GM19238 (cell line): ENCODE data around the gene SUDS3.
A peak's percentile ranks its signal among the peaks of the same experiment; 100 is the strongest.
"Not testable (repeated sequence)": the region's sequence is repeated elsewhere in the genome, so short reads cannot be mapped to it uniquely, and the experiment has no call there.

Experiments
- DNase-seq: peaks from one replicate; pipeline ENCODE4 v3.0.0; 2011; ENCODE audit warnings: low spot score; ENCODE audit not compliant: insufficient read length

Gene SUDS3, protein sequence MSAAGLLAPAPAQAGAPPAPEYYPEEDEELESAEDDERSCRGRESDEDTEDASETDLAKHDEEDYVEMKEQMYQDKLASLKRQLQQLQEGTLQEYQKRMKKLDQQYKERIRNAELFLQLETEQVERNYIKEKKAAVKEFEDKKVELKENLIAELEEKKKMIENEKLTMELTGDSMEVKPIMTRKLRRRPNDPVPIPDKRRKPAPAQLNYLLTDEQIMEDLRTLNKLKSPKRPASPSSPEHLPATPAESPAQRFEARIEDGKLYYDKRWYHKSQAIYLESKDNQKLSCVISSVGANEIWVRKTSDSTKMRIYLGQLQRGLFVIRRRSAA

DNA sequence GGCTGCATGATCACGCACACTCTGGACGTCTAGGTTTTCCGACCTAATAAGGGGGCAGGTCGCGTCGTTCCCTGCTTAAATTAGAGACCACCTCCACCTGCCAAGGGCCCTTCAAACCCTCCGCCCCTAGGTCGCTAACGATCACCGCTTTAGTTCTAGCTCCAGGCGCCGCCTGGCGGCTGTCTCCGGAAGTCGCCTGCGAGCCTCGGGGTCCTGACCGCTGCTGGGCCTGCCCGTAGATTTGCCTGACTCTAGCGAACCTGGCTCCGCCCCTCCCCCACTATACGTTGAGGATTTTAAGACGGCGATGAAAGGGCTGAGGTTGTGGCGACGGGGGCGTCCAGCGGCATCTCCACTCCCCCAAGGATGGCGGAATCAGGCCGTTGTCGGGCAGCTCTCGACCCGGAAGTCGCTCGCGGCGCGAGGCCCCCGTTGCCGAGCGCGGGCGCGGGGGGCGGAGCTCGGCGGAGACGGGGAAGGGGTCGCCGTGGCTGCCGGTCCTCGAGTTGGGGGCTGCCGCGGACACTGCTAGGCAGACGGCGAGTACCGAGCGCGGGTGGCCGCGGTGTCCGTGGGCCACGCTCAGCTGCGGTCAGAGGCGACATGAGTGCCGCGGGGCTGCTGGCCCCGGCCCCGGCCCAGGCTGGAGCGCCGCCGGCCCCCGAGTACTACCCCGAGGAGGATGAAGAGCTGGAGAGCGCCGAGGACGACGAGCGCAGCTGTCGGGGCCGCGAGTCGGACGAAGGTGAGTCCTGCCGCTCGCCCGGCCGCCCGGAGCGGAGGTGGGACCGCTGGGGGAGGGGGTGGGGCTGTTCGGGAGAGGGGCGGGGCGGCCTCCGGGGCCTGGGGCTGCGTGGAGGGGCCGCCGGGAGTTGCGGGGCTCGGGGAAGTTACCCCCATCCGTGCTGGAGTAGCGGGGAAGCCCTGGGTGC is at the start of gene SUDS3:
Gene SUDS3 (plus strand): TSS at position 467 of the 932 bp plus-strand sequence. CDS start 137 bp downstream, at position 604.
- peak; percentile 74 for DNase-seq

DNA sequence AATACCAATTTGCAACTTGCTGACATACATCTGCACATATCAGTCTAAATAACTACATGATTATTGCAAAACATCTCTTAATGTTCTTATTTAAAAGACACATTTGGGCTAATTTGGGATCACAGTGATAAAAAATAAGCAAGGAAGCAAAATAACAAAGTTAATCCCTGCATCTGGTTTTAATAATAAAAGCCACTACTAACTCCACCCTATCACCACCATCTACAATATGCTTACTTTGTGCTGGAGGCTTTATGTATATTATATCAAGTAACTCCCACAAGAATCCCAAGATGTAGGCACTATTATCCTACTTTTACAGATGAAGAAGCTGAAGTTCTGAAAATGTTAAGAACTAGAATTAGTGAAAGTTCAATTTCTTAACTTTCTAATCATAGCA is 49.4 kb upstream of the SUDS3 start:
- no peak for DNase-seq

DNA sequence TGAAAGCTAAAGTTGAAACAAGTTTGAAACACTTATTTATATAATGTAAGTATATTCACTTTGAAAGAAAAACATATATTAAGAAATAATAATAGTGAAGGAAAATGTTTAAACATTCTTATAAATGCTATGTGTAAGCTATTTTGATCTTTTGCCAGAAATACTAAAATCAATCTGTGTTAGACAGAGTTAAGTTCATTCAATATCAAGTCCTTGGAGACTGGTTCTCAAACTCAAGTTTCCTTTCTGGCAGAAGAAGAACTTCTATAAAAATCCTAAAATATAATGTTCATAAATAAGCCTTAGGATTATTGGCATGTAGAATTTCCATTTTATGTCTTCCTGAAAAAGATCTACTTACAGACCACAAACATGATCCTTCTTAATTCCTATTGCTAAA is 49.0 kb upstream of the SUDS3 start:
- no peak for DNase-seq

DNA sequence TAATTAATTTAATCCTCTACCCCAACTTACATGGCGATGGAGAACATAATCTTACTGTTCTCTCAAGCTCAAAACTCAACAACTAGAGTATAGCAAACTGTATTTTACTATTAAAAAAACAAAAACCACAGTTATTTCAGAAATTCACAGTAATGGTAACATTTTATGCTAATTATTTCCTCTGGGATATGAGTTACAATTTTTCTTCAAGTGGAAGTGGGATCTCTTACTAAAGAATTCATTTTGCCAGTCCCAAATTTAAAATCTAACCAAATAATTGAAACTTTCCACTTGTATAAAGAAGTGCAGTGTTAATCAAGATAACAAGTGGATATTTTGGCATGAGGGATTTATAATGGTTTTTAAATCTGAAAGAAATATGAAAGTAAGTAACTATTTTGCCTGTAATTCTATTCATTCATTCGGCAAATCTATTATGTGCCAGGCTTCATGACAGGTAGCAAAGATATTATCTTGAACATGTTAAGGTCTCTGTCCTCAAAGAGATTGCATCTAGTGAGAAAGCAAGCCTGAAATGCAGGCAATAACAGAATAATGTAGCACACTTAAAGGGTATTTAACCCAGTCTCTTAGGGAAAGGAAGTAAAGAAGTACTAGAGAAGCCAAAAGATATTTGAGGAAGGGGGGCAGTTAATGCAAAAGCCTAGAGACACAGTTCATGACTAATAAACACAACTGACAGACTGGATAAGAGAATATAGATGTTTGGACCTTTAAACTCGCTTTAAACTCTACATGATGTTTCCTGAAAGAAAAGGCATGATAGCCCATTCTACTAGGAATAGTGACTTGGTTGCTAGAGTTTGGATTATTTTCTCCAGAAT is 47.6 kb upstream of the SUDS3 start:
- DNase-seq = no peak

DNA sequence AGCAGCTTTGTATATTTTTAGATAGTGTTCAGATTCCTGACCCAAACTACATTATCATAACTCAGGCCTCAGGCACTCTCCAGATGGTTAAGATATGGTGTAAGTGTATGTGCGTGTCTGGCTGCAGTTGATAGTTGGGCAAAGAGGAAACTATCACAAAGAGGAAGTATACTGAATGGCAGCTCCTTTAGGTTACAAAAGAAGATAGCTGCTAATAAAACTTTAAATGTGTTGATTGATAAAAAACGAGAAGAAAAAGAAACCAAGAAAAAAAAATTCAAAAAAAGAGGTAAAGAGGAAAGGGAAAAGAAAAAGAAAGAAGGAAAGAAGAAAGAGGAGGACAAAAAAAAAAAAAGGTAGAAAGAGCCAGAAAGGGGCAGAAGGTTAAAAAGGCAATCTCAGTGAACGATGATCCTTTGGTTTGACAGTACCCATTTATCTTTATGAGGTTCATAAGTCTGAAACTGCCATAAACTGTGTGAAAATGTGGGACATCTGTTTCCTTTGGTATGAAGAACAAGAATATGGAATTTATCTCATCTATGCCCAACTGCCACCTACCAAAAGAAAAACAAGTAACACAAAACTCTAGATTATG is 45.8 kb upstream of the SUDS3 start:
- DNase-seq = no peak

DNA sequence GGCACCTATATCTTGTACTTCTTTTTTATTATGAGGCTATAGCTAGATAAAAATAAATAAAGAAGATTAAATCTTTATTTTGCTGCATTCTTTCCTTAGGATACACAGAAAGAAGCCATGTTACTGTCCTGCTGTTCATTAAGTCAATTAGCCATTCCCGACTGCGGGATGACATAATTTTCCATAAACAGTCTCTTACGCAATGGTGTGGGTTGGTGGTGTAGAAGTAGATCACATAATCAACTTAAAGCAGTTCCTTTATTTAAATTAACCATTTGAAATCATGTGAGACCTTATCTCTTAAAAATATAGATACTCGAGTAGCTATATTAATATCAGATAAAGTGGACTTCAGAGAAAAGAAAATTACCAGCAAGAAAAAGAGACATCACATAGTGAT is 43.8 kb upstream of the SUDS3 start:
- no peak for DNase-seq

DNA sequence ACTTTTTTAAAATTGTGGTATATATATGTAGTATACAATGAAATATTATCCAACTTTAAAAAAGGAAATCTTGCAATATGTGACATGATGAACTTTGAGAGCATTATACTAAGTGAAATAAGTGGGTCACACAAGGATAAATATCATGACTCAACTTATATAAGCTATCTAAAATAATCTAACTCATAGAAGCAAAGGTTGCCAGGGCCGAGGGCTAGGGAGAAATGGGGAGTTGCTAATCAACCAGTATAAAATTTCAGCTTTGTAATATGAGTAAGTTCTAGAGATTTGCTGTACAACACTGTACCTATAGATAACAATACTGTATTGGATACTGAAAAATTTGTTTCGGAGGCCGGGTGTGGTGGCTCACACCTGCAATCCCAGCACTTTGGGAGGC is 42.1 kb upstream of the SUDS3 start:
- no peak for DNase-seq

DNA sequence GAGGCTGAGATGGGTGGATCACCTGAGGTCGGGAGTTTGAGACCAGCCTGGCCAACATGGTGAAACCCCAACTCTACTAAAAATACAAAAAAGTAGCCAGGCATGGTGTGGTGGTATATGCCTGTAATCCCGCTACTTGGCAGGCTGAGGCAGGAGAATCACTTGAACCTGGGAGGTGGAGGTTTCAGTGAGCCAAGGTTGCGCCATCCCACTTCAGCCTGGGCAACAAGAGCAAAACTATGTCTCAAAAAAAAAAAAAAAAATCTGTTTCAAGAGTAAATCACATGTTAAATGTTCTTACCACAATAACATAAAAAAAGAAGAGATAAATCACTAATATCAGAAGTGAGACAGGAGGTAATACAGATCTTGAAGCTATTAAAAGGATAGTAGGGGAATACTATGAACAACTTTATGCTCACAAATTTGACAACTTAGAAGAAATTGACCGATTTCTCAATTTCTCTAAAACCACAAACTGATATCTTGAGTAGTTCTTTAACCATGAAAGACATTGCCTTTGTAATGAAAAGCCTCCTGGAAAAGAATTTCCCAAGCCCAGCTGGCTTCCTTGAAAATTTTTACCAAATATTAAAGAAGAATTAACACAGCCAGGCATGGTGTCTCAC is 41.3 kb upstream of the SUDS3 start:
- no peak for DNase-seq

DNA sequence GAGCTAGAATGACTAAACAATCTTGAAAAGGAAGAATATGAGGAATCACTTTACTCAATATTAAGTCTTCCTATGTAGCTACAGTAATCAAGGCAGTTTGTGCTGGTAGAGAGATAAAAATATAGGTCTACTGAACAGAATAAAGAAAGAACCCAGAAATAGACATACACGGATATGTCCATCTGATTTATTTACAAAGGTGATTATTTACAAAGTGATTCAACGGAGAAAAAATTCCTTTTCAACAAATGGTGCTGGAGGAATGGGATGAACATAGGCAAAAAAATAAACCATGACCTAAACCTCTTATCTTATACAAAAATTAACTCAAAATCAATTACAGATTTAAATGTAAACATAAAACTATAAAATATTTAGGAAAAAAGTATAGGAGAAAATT is 40.2 kb upstream of the SUDS3 start:
- no peak for DNase-seq

DNA sequence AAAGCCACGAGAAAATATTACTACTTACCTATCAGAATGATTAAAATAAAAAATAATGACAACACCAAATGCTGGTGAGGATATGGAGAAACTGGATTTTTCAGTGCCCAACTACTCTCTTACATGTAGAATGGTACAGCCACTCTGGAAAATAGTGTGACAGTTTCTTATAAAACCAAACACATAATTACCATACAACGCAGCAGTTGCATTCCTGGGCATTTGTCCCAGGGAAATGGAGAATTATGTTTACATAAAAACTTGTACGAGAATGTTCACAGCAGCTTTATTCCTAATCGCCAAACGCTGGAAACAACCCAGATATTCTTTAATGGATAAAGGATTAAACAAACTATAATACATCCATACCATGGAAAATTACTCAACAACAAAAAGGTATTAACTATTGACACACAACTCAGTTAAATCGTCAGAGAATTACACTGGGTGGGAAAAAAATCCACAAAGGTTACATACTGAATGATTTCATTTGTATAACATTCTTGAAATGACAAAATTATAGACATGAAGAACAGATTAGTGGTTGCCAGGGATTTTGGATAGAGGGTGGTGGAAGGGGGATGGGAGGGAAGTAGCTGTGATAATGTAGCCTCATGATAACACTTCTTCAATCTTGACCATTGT is 39.0 kb upstream of the SUDS3 start:
- no peak for DNase-seq

DNA sequence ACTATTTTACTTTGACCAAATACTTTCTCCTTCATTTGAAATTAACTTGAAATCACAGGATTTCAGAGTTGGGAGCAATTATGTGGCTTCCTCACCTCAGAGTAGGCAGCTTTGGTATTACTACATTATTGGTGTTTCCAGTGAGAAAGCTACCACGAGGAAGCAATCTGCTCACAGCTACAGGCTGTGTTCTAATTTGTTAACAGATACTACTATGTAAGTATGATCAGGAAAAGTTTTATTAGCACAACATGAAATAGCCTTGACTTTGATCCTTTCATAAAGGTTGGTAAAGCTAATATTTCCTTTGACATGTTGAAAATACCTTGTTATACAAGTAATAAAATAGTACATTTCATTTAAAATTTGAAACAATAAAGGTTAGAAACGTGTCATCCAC is 34.3 kb upstream of the SUDS3 start:
- DNase-seq = no peak

DNA sequence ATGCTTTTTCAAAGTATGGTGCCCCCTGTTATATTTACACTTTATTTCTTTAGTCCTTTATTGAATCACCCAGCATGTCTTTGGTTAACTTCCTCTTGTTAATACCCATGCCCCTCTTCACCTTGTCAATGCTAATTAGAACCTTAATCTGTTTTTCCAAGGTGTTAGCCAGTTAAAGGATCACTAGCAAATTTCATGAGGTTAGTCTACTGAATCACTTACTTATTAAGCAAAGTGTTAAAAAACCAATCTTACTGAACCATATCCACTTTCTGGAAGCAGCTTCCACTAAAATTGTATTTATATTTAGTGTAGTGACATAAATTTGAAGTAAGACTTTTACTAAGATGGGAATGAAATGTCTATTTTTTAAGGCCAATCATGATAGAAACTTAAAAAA is 31.5 kb upstream of the SUDS3 start:
- no peak for DNase-seq

DNA sequence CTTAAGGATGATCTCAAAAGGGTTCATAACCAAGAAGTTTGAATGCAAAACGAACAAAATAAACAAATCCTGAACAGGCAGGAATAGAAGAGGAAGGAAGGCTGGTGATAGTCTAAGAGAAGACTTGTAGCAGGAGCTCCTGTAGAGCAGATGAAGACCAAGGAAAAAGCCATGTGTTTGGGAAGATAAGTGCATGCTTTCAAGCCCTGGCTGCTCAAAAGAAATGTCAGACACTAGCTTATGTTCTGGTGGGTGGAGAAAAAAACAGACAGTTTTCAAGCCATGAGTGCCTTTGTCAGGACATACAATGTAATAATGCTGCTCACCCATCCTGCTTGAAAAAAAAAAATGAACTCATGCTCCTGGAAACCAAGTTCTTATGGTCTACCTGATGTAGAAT is 31.0 kb upstream of the SUDS3 start:
- DNase-seq = no peak

DNA sequence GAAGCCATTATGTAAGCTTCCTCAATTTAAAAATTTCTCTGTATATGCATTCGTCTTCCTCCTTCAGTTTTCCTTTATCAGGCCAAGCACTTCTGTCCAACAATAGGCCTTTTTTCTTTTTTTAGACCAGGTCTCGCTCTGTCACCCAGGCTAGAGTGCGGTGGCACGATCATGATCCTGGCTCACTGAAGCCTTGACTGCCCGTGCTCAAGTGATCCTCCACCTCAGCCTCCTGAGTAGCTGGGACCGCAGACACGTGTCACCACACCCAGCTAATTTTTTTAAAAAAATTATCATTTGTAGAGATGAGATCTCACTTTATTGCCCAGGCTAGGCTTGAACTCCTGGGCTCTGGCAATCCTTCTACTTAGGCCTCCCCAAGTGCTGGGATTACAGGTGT is 29.5 kb upstream of the SUDS3 start:
- no peak for DNase-seq

DNA sequence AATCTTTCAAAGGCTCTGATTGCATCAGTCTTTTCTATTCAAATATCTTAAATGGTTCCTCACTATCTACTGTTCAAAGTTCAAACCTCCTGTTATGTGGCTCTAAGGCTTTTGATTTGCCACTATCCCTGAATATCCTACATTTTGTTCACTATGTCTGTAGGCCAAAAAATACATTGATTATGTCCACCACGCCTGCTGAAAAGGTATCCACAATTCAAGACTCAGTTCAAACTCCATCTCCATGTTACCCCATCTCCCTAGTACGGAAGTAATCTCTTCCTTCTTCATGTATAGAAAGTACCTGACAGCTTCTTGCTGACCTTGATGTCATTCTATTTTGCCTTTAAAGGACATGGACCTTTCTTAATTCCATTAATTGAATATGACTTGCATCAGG is 28.4 kb upstream of the SUDS3 start:
- DNase-seq = no peak

DNA sequence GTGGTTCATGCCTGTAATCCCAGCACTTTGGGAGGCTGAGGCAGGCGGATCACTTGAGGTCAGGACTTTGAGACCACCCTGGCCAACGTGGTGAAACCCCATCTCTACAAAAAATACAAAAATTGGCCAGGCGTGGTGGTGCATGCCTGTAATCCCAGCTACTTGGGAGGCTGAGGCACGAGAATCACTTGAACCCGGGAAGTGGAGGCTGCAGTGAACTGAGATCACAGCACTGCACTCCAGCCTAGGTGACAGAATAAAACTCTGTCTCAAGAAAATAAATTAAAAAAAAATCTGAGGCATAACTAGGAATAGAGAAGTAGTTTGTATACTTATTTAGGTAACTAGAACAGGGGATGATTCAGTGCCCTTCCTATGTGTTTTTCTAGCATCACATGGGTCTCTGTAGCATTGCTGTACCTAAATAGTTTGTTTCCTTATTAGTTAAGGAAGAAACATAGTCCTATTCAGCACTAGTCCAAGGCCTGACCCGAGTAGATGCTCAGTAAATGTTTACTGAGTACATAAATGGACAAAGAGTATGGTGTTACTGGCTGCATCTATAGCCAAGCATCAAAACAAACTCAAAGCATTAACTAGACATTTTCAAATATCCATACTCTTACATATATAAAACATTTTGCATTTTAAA is 25.3 kb upstream of the SUDS3 start:
- DNase-seq = no peak

DNA sequence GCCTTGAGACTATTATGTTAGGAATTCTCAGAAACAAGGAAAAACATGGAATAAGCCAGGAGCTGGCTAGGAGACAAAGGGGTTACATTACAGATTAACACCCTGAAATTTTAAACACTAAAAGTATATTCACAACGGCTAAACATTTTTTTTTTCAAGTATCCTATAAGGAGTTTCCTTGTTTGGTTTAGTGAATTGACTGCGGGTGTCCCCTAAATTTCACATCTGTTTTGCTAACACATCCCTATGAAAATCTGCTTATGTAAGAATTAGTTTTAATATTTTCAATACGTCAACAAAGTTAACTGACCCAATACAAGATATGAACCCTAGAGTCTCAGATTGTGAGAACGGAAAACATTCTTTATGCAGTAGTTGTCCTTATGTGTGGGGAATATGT is 22.6 kb upstream of the SUDS3 start:
- DNase-seq = no peak

DNA sequence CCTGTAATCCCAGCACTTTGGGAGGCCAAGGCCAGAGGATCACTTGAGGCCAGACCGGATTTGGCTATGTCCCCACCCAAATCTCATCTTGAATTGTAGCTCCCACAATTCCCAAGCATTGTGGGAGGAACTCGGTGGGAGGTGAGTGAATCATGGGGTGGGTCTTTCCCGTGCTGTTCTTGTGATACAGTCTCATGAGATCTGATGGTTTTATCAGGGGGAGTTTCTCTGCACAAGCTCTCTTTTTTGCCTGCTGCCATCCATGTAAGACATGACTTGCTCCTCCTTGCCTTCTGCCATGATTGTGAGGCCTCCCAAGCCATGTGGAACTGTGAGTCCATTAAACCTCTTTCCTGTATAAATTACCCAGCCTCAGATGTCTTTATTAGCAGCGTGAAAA is 21.9 kb upstream of the SUDS3 start:
- not testable (repeated sequence) for DNase-seq

DNA sequence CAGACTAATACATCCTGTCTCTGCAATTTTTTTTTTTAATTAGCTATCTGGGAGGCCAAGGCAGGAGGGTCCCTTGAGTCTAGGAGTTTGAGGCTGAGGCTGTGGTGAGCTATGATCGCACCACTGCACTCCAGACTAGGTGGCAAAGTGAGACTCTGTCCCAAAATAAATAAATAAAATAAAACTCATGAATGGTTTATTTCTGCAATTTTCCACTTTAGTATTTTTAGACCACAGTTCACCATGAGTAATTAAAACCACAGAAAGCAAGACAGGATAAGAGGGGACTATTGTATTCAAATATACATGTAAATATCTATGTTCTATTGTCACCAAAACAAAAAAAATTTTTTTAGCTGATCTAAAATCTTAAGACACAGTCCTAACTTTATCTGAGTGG is 21.5 kb upstream of the SUDS3 start:
- DNase-seq = no peak

DNA sequence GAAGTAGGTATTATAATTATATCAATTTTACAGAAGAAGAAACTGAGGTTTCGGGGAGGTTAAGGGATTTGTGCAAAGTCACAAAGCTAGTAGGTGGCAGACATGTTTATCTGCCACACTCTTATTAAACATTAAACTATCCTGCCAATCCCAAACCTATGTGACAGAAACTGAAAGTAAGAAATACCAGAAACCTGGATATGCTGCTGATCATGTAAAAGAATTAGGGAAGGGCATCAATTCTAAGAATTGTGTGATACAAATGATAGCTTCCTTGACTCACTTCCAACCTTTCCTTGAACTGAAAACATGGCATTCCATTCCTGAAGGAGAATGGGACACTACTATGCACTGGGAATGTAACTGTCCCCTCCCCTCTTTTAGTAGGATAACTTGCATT is 20.5 kb upstream of the SUDS3 start:
- no peak for DNase-seq
